Measurements from ENCODE around the gene XRRA1.
"Not testable (repeated sequence)": the region's sequence is repeated elsewhere in the genome, so short reads cannot be mapped to it uniquely, and the experiment has no call there.

Gene XRRA1

DNA sequence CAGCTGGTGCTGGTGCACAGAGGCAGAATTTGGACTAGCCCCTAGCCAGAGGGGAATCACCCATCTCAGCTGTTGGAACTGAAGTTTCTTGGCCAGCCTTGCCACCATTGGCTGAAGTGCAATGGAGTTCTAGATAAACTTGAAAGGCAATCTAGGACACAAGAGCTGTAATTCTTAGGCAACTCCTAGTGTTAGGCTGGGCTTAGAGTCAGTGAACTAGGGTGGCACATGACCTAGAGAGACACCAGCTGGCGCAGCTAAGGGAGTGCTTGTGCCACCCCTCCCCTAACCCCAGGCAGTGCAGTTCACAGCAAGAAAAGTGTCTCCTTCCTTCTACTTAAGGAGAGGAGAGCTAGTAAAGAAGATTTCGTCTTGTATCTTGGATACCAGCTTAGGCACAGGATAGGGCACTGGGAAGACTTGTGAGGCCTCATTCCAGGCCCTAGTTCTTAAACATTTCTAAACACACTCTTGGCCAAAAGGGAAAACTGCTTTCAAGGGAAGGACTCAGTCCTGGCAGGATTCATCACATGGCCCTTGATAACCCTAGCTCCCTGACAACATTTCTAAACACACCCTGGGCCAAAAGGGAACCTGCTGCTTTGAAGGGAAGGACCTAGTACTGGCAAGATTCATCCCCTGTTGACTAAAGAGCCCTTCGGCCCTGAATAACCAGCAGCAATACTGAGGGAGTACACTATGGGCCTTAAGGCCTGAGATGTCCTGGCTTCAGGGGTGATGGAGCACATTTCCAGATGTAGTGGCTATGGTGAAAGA is 53.4 kb downstream of the XRRA1 start:
- DNase-seq, result no peak

DNA sequence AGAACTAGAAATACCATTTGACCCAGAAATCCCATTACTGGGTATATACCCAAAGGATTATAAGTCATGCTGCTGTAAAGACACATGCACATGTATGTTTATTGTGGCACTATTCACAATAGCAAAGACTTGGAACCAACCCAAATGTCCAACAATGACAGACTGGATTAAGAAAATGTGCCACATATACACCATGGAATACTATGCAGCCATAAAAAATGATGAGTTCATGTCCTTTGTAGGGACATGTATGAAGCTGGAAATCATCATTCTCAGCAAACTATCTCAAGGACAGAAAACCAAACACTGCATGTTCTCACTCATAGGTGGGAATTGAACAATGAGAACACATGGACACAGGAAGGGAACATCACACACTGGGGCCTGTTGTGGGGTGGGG is 55.9 kb downstream of the XRRA1 start:
- DNase-seq, result not testable (repeated sequence)

DNA sequence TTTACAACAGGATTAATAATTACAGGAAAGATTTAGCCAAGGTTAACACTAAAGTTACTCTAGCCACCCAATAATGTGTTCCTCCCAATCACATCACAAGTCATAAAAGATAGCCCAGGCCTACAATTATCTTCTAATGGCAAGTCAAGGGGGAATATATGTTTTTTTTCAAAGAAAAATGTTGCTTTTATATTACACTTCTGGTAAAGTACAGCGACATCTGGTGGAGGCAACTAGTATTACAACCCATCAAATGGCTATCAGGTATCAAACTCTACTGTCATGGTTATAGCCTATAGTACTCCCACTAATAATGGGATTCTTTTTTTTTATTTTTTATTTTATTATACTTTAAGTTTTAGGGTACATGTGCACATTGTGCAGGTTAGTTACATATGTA is 71.8 kb downstream of the XRRA1 start:
- no peak for DNase-seq

DNA sequence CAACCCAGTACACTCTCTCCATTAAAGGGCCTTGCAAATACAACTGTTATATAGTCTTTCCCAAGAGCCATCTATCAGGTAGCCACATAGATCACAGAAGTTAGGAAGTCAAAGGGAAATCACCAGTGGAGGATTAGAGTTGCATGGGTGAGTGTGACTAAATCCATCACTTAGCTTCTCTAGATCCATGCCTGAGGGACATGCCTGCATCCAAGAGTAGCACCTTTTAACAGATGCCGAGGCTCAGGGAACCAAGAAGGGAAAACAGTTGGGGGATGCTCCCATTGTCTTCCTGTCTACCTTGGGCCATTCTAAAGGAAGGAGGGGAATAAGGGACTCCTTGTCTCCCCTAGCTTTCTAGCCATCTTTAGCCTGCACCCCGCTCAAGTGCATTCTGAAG is 77.9 kb downstream of the XRRA1 start:
- no peak for DNase-seq

DNA sequence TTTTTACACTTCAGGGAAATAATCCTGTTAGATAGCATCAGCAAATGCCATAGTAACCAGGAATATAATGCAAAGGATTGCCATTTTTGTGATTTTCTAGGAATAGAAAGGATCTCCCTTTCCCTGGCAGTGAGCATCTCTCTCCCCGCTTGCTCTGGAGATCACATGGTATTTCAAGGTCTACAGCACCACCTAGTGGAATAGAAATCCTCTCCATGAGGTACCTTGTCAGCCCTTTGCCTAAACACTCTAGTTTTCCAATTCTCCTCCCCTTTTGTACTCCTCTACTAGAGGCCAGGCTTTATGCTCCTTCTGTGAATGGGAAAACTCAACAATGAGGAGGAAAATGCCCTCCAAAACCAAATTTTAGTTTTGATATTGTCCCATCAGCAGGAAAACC is 78.4 kb downstream of the XRRA1 start:
- no peak for DNase-seq

DNA sequence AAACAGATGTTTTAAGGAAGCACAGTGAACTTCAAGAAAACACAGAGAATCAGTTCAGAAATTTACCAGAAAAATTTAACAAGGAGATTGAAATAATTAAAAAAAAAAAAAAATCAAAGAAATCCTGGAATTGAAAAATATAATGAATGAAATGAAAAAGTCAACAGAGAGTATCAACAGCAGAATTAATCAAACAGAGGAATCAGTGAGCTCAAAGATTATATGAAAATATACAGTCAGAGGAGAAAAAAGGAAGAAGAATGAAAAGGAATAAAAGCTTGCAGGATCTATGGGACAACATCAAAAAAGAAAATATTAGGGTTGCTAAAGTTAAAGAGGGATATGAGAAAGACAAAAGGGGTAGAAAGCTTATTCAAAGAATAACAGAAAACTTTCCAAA is 82.3 kb downstream of the XRRA1 start:
- DNase-seq, result no peak

DNA sequence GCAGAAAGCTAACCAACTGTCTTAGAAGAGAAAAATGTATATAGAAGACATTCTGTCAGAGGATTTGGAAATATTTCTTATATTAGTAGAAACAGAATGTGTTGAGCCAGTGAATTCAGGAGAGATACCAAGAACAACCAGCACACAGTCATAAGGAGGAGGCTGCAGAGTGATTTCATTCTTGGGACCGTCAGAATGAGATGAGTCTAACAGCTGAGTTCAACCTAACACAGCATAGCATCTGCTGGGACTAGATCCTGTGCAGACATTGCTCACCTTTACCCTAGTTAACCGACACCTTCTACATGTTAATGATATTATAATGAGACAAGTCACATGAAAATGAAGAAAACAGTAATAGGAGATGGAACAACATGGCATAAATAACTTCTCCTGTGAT is 85.5 kb downstream of the XRRA1 start:
- no peak for DNase-seq

DNA sequence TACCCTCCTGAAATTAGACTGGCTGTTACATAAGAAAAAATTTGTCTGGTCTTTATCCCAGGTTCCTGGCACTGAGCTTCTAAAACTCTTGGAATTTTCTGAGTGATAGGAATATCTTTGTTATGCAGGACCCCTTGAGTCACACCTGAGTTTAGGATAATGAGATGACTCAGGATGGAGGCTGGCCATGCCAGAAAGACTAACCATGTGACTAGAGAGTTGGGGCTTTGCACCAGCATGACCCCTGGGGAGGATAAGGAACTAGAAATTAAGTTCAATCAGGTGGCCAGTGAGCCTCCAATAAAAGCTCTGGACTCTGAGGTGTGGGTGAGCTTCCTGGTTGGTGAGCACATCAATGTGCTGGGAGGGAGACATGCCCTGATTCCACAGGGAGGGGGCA is 88.1 kb downstream of the XRRA1 start:
- no peak for DNase-seq

DNA sequence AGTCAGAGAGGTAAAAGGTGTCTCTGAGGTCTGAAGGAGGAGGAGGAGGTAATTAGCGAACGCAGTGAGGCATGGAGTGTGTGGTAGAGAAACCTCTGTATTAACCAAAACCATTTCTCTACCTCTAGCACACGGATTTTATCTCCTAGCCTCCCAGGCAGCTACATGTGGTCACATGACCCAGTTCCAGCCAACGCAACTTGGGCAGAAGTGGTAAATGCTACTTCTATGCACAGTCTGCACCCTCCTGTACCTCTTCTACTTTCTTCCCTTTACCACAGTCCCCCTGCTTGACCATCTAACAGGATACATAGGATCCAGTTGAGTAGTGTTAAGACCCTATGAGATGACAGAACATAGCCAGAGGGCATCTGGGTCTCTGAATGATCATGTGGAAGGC is 95.7 kb downstream of the XRRA1 start:
- DNase-seq, result no peak

DNA sequence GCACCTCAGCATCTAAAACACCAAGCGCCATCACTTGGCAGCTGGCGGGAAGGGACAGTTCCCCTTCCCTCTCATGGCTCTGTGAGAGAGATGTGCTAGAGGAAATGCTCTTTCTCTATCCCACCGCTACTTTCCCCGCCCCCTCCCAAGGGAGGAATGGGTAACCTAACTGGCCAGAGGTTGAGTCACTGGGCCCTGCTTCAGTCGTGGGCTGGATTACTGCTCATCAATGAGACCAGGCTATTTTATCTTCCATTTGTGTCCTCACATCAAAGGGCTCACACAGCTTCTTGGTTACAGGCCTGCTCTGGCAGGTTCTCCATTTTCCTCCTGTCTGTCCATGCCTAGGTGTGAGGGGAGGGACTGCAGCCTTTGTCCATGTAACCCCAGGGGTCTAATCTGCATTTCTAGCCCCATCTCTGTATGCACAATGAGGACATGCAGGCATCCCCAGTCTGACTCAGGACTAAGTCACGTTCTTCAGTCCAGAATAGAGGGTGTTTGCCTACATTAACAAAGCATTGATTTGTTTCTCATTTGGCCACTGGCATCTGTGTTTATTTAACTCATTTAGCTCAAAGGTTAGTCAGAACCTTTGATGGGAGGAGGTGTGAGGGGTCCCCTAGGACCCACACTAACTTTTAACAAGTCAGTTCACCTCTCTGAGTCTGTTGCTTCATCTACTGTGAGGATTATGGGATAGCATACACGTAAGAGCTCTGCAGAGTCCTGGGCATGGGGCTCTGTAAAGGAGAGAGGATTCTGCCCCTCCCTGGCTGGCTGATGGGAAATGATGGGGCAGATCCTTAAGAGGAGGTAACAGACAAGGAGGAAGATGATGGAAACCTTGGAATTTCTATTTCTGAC is 99.1 kb downstream of the XRRA1 start:
- no peak for DNase-seq

DNA sequence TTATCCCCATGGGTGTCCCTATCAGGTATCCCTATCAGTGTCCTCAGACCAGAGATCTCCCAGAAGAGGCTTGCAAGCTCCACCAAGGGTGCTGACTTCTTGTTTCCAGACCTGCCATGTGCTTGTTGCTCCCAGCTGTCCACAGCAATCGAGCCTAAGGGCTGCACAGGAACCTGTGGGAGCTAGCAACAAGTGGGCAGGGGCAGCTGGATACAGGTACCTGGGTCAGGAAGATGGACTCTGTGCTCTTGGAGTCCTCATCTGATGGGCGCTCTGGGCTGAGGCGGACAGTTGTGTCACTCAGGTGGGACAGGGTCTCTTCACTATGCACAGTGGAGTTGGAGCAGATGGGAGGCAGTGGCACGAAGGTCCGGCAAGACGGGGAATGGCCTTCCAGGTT is 101.0 kb downstream of the XRRA1 start:
- DNase-seq, result no peak

DNA sequence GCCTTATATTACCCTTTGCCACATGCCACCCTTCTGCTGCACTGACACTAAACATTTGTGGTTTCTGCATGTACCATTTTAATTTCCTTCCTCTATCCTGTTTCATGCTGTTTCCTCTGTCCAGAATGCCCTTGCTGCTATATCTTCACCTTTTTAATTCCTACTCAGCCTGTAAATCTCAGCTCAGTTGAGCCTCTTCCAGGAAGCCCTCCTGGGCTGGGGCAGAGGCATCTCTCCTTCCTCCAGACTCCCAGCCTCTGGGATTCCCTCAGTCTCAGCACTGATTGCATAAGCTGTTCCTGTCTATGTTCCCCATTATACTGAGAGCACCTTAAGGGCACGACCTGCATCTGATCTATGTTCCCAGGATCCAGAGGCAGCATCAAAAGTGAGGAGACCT is 101.5 kb downstream of the XRRA1 start:
- no peak for DNase-seq

DNA sequence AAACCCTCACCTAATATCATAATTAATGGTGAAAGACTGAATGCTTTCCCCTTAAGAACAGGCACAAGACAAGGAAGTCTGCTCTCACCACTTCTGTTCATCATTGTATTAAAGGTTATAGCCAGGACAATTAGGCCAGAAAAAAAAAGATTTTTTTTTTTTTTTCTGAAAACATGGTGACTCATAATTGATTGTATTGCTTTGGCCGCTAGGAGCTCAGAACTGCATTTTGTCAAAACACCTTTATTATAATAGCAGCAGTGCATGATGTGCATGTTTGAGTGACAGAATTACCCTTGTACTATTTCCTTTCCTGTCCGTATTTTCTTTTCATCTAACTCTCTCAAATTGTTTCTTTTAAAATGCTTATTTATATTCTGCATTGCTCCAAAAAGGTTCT is 102.1 kb downstream of the XRRA1 start:
- DNase-seq, result no peak

DNA sequence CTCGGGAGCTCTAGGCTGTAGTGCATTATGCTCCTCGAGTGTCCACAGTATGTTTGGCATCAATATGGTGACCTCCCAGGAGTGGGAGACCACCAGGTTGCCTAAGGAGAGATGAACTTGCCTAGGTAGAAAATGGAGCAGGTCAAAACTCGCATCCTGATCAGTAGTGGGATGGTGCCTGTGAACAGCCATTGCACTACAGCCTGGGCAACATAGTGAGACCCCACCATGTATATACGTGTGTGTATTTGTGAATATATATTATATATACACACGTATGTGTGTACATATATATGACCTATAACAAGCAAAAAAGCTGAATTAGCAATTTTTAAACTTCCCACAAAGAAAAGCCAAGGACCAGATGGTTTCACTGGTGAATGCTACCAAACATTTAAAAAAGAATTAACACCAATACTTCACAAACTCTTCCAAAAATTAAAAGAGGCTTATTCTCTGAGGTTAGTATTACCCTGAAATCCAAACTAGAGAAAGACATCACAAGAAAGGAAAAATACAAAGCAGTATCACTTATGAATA is 102.8 kb downstream of the XRRA1 start:
- no peak for DNase-seq

DNA sequence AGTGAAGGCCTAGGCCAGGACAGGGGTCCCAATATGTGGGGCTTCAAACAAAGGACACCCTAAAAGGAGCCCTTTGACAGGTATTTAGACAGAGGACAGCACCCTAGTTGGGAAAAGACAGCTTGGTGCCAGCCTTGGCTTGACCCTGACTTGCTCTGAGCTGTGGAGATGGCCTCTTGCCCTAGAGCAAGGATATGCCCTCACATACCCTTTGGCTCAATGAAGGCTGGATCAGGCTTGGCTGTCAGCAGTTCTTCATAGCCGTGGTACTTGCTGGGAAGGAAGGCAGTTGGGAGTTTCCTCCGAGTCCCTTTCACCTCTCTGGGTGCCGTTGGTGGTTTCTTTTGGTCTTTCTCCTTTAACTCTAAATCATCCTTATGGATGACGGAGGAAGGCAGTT is 104.0 kb downstream of the XRRA1 start:
- DNase-seq, result no peak

DNA sequence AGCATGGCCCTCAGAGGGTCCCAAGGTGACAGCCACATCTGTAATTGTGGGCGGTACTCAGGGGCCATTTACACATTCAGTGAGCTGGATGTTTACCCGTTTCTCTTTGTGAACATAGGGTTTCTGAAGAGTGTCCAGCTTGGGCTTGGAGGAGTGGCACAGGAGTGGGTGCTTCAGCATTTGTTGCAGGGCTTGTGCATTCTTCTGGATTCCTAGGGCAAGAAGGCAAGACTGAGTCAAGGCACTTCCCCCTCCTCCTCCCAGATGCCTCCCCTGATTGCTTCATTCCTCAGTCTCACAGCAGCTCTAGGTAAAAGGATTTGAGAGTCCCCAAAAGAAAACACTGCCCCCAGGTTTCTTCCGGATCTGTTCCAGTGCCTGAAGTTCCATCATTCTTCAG is 104.8 kb downstream of the XRRA1 start:
- no peak for DNase-seq

DNA sequence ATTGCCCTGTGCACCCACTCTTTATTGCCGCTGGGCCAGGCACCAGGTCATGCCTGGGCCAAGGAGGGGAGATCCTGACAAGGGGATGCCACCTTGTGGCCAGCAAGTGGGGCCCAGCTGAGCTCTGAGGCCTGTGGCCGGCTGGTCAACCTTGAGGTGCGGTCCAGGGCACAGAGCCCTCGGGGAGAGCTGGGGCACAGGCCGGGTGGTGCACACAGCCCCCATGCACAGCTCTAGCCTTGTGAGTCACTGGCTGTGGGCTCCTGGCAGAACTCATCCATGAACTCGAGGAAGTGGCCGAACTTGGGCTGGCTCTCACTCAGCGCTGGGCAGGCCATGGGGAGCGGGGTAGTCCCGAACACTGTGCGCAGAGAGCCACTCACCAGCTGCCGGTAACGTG is 105.9 kb downstream of the XRRA1 start:
- no peak for DNase-seq

DNA sequence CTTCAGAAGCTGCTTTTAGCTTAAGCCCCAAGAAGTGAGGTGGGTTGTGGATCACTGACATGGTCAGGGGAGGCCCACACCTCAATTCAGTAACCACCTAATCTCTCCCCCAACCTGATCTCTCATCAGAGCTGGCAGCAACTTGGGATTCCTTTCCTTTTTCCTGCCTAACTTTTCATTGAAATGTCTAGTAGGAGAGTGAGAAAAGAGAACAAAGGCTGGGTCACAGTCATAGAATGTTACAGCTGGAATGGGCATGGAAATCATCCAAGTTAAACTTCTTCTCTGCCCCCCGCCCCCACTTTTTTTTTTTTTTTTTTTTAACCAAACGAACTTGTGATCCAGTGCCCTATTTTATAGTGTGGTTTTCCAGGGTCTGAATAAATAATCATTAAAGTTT is 108.4 kb downstream of the XRRA1 start:
- no peak for DNase-seq

DNA sequence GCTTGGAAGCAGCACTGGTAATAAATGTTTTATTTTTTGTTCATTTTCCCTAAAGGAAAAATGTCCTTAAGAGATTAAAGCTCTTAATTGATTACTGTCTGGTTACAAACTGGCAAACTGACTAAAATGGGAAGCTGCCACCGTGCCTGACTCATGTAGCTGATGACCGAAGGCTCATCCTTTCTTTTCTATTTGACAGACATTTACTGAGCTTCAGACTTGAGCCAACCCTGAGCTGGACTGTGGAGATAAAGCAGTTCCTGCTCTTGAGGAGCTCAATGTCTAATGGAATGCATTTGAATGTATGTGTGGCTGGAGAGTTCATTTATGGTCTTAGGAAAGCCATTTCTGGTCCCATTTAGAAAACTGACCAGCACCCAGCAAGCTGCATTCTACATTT is 108.9 kb downstream of the XRRA1 start:
- DNase-seq, result no peak

DNA sequence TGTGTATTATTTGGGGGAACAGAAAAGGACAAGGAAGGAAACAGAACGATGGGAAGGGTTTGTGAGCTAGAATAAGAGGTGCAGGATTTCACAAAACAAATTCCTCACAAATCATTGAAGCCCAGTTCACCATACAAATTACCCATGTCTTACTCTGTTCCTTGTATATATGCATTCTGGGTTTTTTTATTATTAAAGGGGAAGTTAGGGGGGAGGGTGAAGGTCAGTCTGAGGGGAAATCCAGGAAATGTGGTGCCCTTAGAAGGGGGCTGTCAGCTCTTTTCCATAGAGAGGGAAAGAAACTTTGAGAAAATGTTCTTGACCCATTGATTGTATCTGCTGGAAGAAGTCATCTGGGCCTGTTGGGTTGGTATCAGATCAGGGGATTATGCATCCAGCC is 109.4 kb downstream of the XRRA1 start:
- DNase-seq, result no peak

DNA sequence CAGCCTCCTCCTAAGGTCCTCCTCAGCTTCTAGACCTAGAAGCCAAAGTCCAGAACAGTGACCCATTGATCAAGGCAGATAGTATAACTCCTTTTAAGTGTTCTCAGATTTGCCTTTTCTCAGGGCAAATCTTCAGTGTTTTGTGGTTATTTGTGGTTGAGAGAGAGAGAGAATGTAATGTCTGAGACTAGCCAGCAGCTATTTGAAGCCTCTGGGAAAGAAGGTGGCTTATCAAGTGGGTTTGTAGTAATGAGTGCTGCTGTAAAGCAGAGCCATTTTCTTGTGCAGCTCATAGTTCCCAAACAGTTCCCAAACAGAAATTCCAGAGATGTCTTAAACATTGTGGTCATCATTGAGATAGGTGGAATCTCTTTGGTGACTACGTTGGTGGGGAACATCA is 110.7 kb downstream of the XRRA1 start:
- DNase-seq, result no peak

DNA sequence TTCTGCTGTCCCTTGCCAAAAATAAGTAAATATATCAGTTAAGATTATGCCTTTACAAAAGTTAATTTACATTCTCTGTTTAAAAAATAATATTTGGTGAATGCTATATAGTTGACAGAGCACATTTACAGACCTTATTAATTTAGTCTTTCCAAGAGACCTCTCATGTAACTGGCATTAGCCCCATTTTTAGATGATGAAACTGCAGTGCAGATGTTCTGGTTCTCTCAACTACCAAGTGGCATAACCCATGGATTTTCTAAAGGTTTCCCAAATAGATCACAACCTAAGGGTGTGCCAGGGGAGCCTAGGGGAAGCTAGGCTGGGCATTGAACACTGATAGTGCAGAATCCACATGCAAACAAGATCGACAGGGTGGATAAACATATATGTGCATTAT is 111.7 kb downstream of the XRRA1 start:
- DNase-seq, result no peak

DNA sequence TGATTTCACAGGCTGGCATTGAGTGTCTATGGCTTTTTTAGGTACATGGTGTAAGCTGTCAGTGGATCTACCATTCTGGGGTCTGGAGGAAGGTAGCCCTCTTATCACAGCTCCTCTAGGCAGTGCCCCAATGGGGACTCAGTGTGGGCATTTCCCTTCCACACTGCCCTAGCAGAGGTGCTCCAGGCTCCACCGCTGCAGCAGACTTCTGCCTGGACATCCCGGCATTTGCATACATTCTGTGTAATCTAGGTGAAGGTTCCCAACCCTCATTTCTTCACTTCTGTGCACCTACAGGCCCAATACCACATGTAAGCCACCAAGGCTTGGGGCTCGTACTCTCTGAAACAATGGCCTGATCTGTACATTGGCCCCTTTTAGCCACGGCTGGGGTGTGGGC is 122.0 kb downstream of the XRRA1 start:
- DNase-seq, result no peak

DNA sequence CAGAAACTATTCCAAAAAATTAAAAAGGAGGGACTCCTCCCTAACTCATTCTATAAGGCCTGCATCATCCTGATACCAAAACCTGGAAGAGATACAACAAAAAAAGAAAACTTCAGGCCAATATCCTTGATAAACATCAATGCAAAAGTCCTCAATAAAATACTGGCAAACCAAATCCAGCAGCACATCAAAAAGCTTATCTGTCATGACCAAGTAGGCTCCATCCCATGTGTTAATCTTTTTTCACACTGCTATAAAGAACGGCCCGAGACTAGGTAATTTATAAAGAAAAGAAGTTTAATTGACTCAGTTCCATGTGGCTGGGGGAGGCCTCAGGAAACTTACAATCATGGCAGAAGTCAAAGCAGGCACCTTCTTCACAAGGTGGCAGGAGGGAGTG is 123.3 kb downstream of the XRRA1 start:
- DNase-seq, result not testable (repeated sequence)
